SU-DHL-6 (cell line): ENCODE results near the gene GPR161.

ENCODE experiments used
- EZH2phosphoT487 ChIP-seq: fragments of 200-600 bp; sonication (generic), shearing (Covaris generic); conservative IDR thresholded peaks from 2 replicates; pipeline ENCODE4 v1.6.1; 2018; ENCODE audit warnings: mild to moderate bottlenecking, antibody characterized with exemption, low read length, moderate library complexity, mixed read lengths
- TF ChIP-seq, protein P1 (sequence below): fragments of 200-600 bp; sonication (generic); IDR thresholded peaks from one replicate; pipeline ENCODE4 v1.5.1; 2017; ENCODE audit warnings: antibody characterized with exemption, mild to moderate bottlenecking, low read length, moderate library complexity; ENCODE audit not compliant: insufficient read depth, poor library complexity, severe bottlenecking

DNA sequence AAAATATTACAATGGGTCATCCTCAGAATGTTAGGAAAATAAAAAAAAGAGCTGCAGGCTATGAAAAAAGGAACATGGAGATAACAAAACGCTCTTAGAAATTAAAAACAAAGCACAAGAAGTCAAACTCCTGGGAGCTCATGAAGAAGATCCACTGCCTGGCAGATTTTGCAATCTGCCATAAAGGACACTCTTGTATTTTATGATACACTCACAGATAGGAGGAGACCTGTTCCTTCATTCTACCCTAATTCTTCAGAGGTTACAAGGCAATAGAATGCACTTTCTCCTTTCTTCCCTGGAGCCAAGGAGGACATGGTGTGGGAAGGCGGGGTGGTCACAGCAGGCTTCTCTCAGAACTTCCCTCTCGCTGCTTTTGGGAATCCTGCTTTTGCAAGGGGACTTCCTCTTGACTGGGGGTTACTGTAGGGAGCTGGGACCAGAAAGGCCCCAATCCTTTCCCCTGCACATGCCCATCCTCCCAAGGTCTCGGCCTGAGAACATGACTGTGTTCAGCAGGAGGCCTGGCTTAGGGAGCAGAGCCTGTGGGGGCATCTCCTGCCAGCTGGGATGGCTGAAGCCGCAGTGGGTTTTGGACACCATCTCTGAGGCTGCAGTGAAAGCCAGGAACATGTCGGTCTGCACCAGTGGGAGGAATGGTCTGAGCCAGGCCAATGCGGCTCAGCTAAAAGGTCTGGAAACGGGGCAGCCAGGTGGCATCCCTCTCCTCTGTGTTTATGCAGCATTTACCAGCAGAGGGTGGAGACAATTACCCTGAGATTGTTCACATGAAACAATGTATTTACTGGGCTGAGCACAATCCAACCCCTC, 44.8 kb downstream of the GPR161 start:
- TF ChIP-seq, protein P1, sequence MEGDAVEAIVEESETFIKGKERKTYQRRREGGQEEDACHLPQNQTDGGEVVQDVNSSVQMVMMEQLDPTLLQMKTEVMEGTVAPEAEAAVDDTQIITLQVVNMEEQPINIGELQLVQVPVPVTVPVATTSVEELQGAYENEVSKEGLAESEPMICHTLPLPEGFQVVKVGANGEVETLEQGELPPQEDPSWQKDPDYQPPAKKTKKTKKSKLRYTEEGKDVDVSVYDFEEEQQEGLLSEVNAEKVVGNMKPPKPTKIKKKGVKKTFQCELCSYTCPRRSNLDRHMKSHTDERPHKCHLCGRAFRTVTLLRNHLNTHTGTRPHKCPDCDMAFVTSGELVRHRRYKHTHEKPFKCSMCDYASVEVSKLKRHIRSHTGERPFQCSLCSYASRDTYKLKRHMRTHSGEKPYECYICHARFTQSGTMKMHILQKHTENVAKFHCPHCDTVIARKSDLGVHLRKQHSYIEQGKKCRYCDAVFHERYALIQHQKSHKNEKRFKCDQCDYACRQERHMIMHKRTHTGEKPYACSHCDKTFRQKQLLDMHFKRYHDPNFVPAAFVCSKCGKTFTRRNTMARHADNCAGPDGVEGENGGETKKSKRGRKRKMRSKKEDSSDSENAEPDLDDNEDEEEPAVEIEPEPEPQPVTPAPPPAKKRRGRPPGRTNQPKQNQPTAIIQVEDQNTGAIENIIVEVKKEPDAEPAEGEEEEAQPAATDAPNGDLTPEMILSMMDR = no peak
- TF ChIP-seq EZH2phosphoT487 = no peak
